Stomach (tissue), 9 donors: Measurements from ENCODE around the gene TBCE. TPM values are rescaled to one million over a fixed set of nuclear protein-coding genes. Genes with fewer than 3 reads are reported as not detected.

Source experiments
- DNase-seq, 2 donors: peaks; one replicate each; pipeline versions ENCODE4 v3.0.0 to v3.0.0-alpha.2; 2013 to 2019
- H3K27ac ChIP-seq, 5 donors: fragments of 200-600 bp in 4 of 5; sonication (generic) in 4 of 5; one replicate each; pipeline ENCODE4 v1.5.1; 2013 to 2019; ENCODE audit warnings: mild to moderate bottlenecking in 1 of 5, moderate library complexity in 1 of 5
- H3K27me3 ChIP-seq, 3 donors: fragments of 200-600 bp; sonication (generic); one replicate each; pipeline ENCODE4 v1.5.1; 2017 to 2019; ENCODE audit warnings: mixed run types in 1 of 3
- H3K36me3 ChIP-seq, 4 donors: fragments of 200-600 bp; sonication (generic); 1 replicate in 3 of 4; 2 replicates in 1 of 4; pipeline ENCODE4 v1.5.1; 2016 to 2019
- H3K4me1 ChIP-seq, 4 donors: fragments of 200-600 bp; sonication (generic); one replicate each; pipeline ENCODE4 v1.5.1; 2016 to 2019
- H3K4me3 ChIP-seq, 4 donors: fragments of 200-600 bp; sonication (generic) in 3 of 4; one replicate each; pipeline ENCODE4 v1.5.1; 2016 to 2019; ENCODE audit warnings: mild to moderate bottlenecking in 1 of 4
- H3K9me3 ChIP-seq, 4 donors: fragments of 200-600 bp; sonication (generic); one replicate each; pipeline ENCODE4 v1.5.1; 2016 to 2019
- EP300 ChIP-seq: sonication (generic); formaldehyde crosslinking; IDR thresholded peaks from one replicate; pipeline ENCODE4 v1.6.1; 2017; ENCODE audit warnings: antibody characterized with exemption
- POLR2A ChIP-seq, 4 donors: fragments of 450-650 bp; IDR thresholded peaks; one replicate each; pipeline ENCODE4 v1.6.1; 2016; ENCODE audit warnings: antibody characterized with exemption in 4 of 4, control low read depth in 2 of 4, mild to moderate bottlenecking in 1 of 4, moderate library complexity in 1 of 4
- POLR2AphosphoS5 ChIP-seq, 3 donors: sonication (generic); formaldehyde crosslinking; IDR thresholded peaks; one replicate each; pipeline ENCODE4 v1.6.1; 2016; ENCODE audit warnings: antibody characterized with exemption in 3 of 3
- WGBS, 5 donors: extraction: QIAGEN DNeasy Blood & Tissue Kit in 3 of 5; methylation state at CpG; one replicate each; pipeline versions ENCODE4 v1.1.5 to v1.1.7; 2013 to 2018; 5-methylcytosine and 5-hydroxymethylcytosine counted together
- intact Hi-C: fragments of 100-400 bp; cut with DNase I; formaldehyde crosslinking; loops from one replicate; pipeline ENCODE4 v1.15.1; 2023; ENCODE audit warnings: low total_unique reads
- polyA plus RNA-seq, 3 donors: library from polyadenylated mRNA; stranded (reverse); fragments of 200-250 nt; gene quantifications; one replicate each; pipeline ENCODE4 v1.2.3, GENCODE V29; 2013
- total RNA-seq, 5 donors: library from RNA; depleted of rRNA; stranded (reverse); fragments of >200 nt; gene quantifications; one replicate each; pipeline versions ENCODE4 v1.1.0 to v1.2.3, GENCODE V29; 2014 to 2016
- TF ChIP-seq, protein P1 (sequence below), 7 experiments: fragments of 450-650 bp in 4 of 7; fragments of 200-600 bp in 3 of 7; sonication (generic) in 3 of 7; IDR thresholded peaks; one replicate each; pipeline ENCODE4 v1.5.1; 2016 to 2019; ENCODE audit warnings: antibody characterized with exemption in 7 of 7, control low read depth in 2 of 7, mild to moderate bottlenecking in 1 of 7
- donor health status: healthy with polysubstance abuse.
- donor health status: Bipolar disorder and iron deficiency.
- donor health status: healthy.

Gene TBCE
- total and polyA plus RNA-seq, 8 donors: 7.1 to 43.7 (median 23.8) TPM

DNA sequence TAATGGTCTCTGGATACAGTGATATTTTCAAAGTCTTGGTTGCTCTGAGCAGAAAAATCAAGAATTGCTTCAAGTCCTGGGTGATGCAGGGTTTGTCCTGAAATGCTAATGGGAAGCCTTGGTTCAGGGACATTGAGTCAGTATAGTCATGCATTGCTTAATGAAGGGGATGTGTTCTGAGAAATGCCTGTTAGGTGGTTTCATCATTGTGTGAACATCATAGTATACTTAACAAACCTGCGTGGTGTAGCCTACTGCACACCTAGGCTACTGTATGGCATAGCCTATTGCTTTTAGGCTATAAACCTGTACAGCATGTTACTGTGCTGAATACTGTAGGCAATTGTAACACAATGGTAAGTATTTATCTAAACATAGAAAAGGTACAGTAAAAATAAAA lies 36.4 kb downstream of the TBCE start:
- peaks cover under 1 to 15% (median 6%) of the 10 kb centered on the region in 4 donors for H3K4me1 ChIP-seq
- peaks cover 0 to 23% (median 9%) of the 10 kb centered on the region in 4 donors for H3K36me3 ChIP-seq
- TF ChIP-seq POLR2A (IDR thresholded peaks at IDR 0.05): no peak
- no peak for TF ChIP-seq EP300
- TF ChIP-seq, protein P1, sequence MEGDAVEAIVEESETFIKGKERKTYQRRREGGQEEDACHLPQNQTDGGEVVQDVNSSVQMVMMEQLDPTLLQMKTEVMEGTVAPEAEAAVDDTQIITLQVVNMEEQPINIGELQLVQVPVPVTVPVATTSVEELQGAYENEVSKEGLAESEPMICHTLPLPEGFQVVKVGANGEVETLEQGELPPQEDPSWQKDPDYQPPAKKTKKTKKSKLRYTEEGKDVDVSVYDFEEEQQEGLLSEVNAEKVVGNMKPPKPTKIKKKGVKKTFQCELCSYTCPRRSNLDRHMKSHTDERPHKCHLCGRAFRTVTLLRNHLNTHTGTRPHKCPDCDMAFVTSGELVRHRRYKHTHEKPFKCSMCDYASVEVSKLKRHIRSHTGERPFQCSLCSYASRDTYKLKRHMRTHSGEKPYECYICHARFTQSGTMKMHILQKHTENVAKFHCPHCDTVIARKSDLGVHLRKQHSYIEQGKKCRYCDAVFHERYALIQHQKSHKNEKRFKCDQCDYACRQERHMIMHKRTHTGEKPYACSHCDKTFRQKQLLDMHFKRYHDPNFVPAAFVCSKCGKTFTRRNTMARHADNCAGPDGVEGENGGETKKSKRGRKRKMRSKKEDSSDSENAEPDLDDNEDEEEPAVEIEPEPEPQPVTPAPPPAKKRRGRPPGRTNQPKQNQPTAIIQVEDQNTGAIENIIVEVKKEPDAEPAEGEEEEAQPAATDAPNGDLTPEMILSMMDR (IDR thresholded peaks at IDR 0.05): no peak
- H3K9me3 ChIP-seq: no peaks in the 10 kb centered on the region
- no peak overlapping the region for H3K27ac ChIP-seq
- H3K27me3 ChIP-seq: no peaks in the 10 kb centered on the region
- intact Hi-C loops: no loop called here
- whole genome bisulfite sequencing, 5 donors: 88 to 100% (median 95%) methylated on average over 1 of the region's 1 CpG
- no peak overlapping the region for H3K4me3 ChIP-seq
- DNase-seq: no peak

DNA sequence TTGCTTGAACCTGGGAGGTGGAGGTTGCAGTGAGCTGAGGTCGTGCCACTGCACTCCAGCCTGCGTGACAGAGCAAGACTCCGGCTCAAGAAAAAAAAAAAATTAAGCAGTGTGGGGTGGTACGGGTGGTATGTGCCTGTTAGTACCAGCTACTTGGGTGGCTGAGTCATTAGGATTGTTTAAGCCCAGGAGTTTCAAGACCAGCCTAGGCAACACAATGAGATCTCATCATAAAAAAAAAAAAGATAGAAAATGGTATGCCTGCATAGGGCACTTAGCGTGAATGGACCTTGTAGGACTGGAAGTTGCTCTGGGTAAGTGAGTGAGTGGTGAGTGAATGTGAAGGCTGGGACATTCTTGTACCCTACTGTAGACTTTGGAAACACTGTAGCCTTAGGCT lies 37.0 kb downstream of the TBCE start:
- Histone ChIP-seq H3K36me3 (peaks cover 0 to 23% (median 9%) of the 10 kb centered on the region in 4 donors), H3K27me3 (no peaks in the 10 kb centered on the region), H3K4me1 (peaks cover 7 to 21% (median 12%) of the 10 kb centered on the region in 4 donors), H3K9me3 (no peaks in the 10 kb centered on the region), H3K27ac (no peak overlapping the region), H3K4me3 (no peak overlapping the region)
- intact Hi-C loops: no loop called here
- no peak for DNase-seq
- WGBS, 5 donors: 65 to 78% (median 76%) methylated on average over 5 of the region's 5 CpGs
- TF ChIP-seq, protein P1 (IDR thresholded peaks at IDR 0.05): no peak
- TF ChIP-seq POLR2AphosphoS5 (IDR thresholded peaks at IDR 0.05) (no peak), EP300 (no peak), POLR2A (IDR thresholded peaks at IDR 0.05) (no peak)

DNA sequence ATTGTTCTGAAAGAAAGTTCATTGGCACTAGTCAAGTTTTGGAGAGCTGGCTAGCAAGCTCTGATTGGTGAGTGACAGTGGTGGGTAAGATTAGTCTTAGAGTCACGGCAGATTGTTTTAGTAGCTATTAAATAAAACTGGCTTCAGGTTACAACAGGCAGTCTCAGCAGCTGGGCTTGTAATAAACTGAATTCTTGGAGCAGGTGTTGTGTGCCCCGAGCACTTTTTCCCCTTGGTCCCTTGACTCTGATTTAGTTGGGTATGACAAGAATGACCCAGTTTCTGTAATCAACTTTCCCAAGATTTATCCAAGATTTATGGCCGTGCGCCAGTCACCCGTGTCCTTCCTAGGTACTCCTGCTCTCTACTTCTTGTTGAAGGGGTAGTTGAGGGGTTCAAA lies 40.2 kb downstream of the TBCE start:
- Histone ChIP-seq H3K4me1 (peaks cover 7 to 37% (median 17%) of the 10 kb centered on the region in 4 donors), H3K27me3 (no peaks in the 10 kb centered on the region), H3K36me3 (peaks cover 0 to 22% (median 7%) of the 10 kb centered on the region in 4 donors), H3K27ac (no peak overlapping the region), H3K9me3 (no peaks in the 10 kb centered on the region), H3K4me3 (no peak overlapping the region)
- intact Hi-C loops: no loop called here
- DNase-seq: peak in 1 of 2 donors; percentile 30
- TF ChIP-seq, protein P1 (IDR thresholded peaks at IDR 0.05): no peak
- TF ChIP-seq POLR2A (IDR thresholded peaks at IDR 0.05): no peak
- TF ChIP-seq POLR2AphosphoS5 (IDR thresholded peaks at IDR 0.05): no peak
- TF ChIP-seq EP300: no peak
- WGBS, 5 donors: 35 to 59% (median 42%) methylated on average over 5 of the region's 5 CpGs

DNA sequence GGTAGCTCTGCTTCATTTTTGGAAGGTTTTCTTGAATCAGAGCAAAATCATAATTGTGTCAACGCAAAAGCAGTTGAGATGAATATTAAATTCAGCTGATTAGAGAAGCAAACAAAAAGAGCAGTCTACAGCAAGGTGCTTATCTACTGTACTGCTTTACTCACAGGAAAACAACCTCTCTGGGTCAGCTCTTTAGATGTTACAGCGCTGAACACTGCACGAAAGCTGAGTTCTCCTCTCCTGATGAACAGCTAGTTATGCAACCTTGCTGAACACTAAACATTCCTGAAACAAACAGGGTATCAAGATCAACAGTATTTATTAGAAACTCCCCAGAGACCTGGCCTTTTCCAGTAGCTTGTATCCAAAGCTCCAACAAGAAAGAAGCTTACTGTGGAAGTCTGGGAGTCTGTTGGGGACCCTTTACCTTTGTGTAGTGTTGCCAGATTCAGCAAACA lies 41.3 kb downstream of the TBCE start:
- no peak for TF ChIP-seq POLR2A (IDR thresholded peaks at IDR 0.05)
- no peak for TF ChIP-seq EP300
- TF ChIP-seq POLR2AphosphoS5 (IDR thresholded peaks at IDR 0.05): peak in 1 of 3 donors; percentile 23
- H3K9me3 ChIP-seq: no peaks in the 10 kb centered on the region
- no peaks in the 10 kb centered on the region for H3K27me3 ChIP-seq
- WGBS, 5 donors: 28 to 51% (median 34%) methylated on average over 3 of the region's 3 CpGs
- DNase-seq: no peak
- intact Hi-C loops: no loop called here
- H3K4me1 ChIP-seq: peaks cover 7 to 37% (median 17%) of the 10 kb centered on the region in 4 donors
- H3K4me3 ChIP-seq: no peak overlapping the region
- H3K36me3 ChIP-seq: peaks cover 0 to 11% (median 0%) of the 10 kb centered on the region in 4 donors
- no peak overlapping the region for H3K27ac ChIP-seq

DNA sequence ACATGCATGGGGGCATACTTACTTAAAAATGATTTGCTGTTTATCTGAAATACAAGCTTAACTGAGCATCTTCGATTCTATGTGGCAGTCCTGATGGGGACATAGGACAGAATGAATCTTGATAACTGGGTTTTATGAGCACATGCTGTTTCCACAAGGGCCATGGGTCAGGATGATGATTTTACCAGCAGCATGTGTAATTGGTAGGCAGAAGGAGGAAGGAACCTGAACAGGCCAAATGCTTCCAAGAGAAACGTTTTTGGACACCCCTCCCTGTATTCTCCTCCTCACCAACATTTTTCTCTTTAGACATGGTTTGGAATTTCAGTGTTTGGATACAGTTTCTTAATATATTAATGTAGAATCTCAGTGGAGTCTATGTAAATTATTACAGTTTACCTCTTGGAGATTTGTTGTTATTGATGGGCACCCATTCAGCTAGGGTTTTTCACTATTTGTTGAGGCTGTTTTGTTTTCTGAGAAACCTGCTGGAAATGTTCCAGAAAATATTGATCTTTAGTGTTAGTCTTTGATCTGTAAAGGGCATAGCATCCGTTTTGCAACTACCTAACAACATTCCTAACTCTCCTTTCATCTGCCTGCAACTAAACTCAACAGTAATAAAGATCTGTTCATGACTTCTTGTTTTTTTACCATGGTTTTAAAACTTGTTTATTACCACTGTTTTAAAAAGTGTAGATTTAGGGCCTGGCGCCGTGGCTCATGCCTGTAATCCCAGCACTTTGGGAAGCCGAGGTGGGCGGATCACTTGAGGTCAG lies 42.0 kb downstream of the TBCE start:
- Histone ChIP-seq H3K36me3 (peaks cover 0 to 5% (median 0%) of the 10 kb centered on the region in 4 donors), H3K4me3 (no peak overlapping the region), H3K9me3 (no peaks in the 10 kb centered on the region), H3K27me3 (no peaks in the 10 kb centered on the region), H3K4me1 (peaks cover 7 to 37% (median 17%) of the 10 kb centered on the region in 4 donors), H3K27ac (no peak overlapping the region)
- no peak for DNase-seq
- intact Hi-C loops: no loop called here
- no peak for TF ChIP-seq POLR2AphosphoS5 (IDR thresholded peaks at IDR 0.05)
- TF ChIP-seq POLR2A (IDR thresholded peaks at IDR 0.05): no peak
- TF ChIP-seq, protein P1 (IDR thresholded peaks at IDR 0.05): no peak
- no peak for TF ChIP-seq EP300
- 72 to 77% (median 74%) methylated on average over 7 of the region's 7 CpGs for WGBS, 5 donors
